GM23248 (cell line): Measurements from ENCODE around the gene PRR36. TPM values are rescaled to one million over a fixed set of nuclear protein-coding genes. Genes with fewer than 3 reads are reported as not detected.

Source experiments
- DNase-seq: peaks from one replicate; pipeline ENCODE4 v3.0.0-alpha.2; 2015
- H2AFZ ChIP-seq: fragments of 200-600 bp; sonication (generic); 2 replicates; pipeline ENCODE4 v1.6.1; 2016; ENCODE audit warnings: antibody characterized with exemption
- H3F3A ChIP-seq: fragments of 200-600 bp; sonication (generic); 2 replicates; pipeline ENCODE4 v1.6.1; 2016; ENCODE audit warnings: mild to moderate bottlenecking, antibody characterized with exemption, mixed run types; ENCODE audit not compliant: insufficient read depth
- H3K27ac ChIP-seq: fragments of 200-600 bp; sonication (generic); 2 replicates; pipeline ENCODE4 v1.5.1; 2016; ENCODE audit warnings: mild to moderate bottlenecking
- H3K27me3 ChIP-seq: fragments of 200-600 bp; sonication (generic); replicated peaks from 2 replicates; pipeline ENCODE4 v1.6.1; 2016; ENCODE audit warnings: mild to moderate bottlenecking; ENCODE audit not compliant: insufficient read depth
- H3K36me3 ChIP-seq: fragments of 200-600 bp; sonication (generic); 2 replicates; pipeline ENCODE4 v1.6.1; 2016; ENCODE audit warnings: low read depth, mild to moderate bottlenecking
- H3K4me1 ChIP-seq: fragments of 200-600 bp; sonication (generic); 2 replicates; pipeline ENCODE4 v1.6.1; 2016; ENCODE audit warnings: mild to moderate bottlenecking; ENCODE audit not compliant: insufficient read depth
- H3K4me2 ChIP-seq: fragments of 200-600 bp; sonication (generic); one replicate; pipeline ENCODE4 v1.6.1; 2016; ENCODE audit warnings: mild to moderate bottlenecking; ENCODE audit not compliant: unreplicated experiment
- H3K4me3 ChIP-seq: fragments of 200-600 bp; sonication (generic); 2 replicates; pipeline ENCODE4 v1.5.1; 2016; ENCODE audit warnings: mild to moderate bottlenecking
- H3K79me2 ChIP-seq: fragments of 200-600 bp; sonication (generic); 2 replicates; pipeline ENCODE4 v1.6.1; 2016; ENCODE audit warnings: mild to moderate bottlenecking; ENCODE audit not compliant: insufficient read depth
- H3K9ac ChIP-seq: fragments of 200-600 bp; sonication (generic); 2 replicates; pipeline ENCODE4 v1.6.1; 2016; ENCODE audit warnings: mild to moderate bottlenecking
- H3K9me2 ChIP-seq: fragments of 200-600 bp; sonication (generic); 2 replicates; pipeline ENCODE4 v1.6.1; 2016; ENCODE audit warnings: mixed run types, mild to moderate bottlenecking, moderate library complexity; ENCODE audit not compliant: insufficient read depth
- H3K9me3 ChIP-seq: fragments of 200-600 bp; sonication (generic); one replicate; pipeline ENCODE4 v1.6.1; 2017; ENCODE audit warnings: low read depth
- H4K20me1 ChIP-seq: fragments of 200-600 bp; sonication (generic); 2 replicates; pipeline ENCODE4 v1.6.0; 2016; ENCODE audit not compliant: insufficient read depth
- EZH2 ChIP-seq: fragments of 200-600 bp; sonication (generic); IDR thresholded peaks from 2 replicates; pipeline ENCODE4 v1.6.1; 2018; ENCODE audit warnings: antibody characterized with exemption, mild to moderate bottlenecking; ENCODE audit not compliant: insufficient read depth, poor library complexity, severe bottlenecking
- EZH2phosphoT487 ChIP-seq: fragments of 200-600 bp; sonication (generic); IDR thresholded peaks from 2 replicates; pipeline ENCODE4 v1.6.1; 2018; ENCODE audit warnings: antibody characterized with exemption, moderate library complexity, mild to moderate bottlenecking, low read depth; ENCODE audit not compliant: insufficient read depth
- WGBS, 2 experiments: methylation state at CpG; one replicate each; pipeline ENCODE4 v1.1.6; 2015 to 2017; ENCODE audit warnings: low lambda C conversion rate in 2 of 2, low coverage in 1 of 2; ENCODE audit errors: missing lambda C conversion rate in 2 of 2; 5-methylcytosine and 5-hydroxymethylcytosine counted together
- in situ Hi-C: fragments of 300-500 bp; cut with MboI; formaldehyde crosslinking; loops from 2 replicates; pipeline ENCODE4 v1.15.0; 2020
- polyA plus RNA-seq: library from polyadenylated mRNA; unstranded; fragments of >200 nt; fragmentation: Nextera tagmentation; extraction: Ambion mirVana; gene quantifications from 2 replicates; pipeline ENCODE4 v1.2.1, GENCODE V29; 2016
- total RNA-seq: library from RNA; depleted of rRNA; stranded (reverse); fragments of >200 nt; shearing (Covaris generic); gene quantifications from 2 replicates; pipeline ENCODE4 v1.2.3, GENCODE V29; 2014

The PRR36 gene
- total and polyA plus RNA-seq, 2 experiments from 2014 or later = not detected

- Histone ChIP-seq H3K9me3 (no peaks in the 10 kb centered on the region), H2AFZ (no peak overlapping the region), H3F3A (no peaks in the 10 kb centered on the region), H3K27me3 (no peaks in the 10 kb centered on the region), H3K36me3 (no peaks in the 10 kb centered on the region), H3K4me3 (no peak overlapping the region), H3K4me1 (no peaks in the 10 kb centered on the region), H4K20me1 (no peaks in the 10 kb centered on the region), H3K9me2 (no peaks in the 10 kb centered on the region), H3K27ac (no peak overlapping the region), H3K9ac (no peak overlapping the region), H3K4me2 (no peak overlapping the region), H3K79me2 (no peaks in the 10 kb centered on the region)
- in situ Hi-C loops = no loop called here
- DNase-seq = no peak
- WGBS, 2 experiments = 89 to 90% methylated on average over 26 of the region's 26 CpGs
- TF ChIP-seq EZH2phosphoT487 (no peak), EZH2 (no peak)
These were observed 18.6 kb downstream of the PRR36 start for GRCh38 chr19:7855426-7856108.

DNA sequence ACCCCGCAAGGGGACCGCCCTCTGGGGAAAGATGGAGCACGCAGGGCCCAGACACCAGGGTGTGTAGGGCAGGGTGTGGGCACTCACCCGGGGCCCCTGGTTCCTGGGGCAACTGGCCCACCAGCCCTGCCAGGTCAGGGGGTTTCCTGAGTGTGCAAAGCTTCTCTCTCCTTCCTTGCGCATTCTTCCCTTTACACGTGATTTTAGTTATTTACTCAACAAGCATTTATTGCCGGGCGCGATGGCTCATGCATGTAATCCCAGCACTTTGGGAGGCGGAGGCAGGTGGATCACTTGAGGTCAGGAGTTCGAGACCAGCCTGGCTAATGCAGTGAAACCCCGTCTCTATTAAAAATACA, 20.4 kb downstream of the PRR36 start:
- Histone ChIP-seq H3K4me3 (no peak overlapping the region), H2AFZ (no peak overlapping the region), H3K4me1 (no peaks in the 10 kb centered on the region), H3K9me2 (no peaks in the 10 kb centered on the region), H3K27me3 (no peaks in the 10 kb centered on the region), H3K79me2 (no peaks in the 10 kb centered on the region), H3K27ac (no peak overlapping the region), H3K4me2 (no peak overlapping the region), H3K9me3 (no peaks in the 10 kb centered on the region), H3F3A (no peaks in the 10 kb centered on the region), H4K20me1 (no peaks in the 10 kb centered on the region), H3K36me3 (no peaks in the 10 kb centered on the region), H3K9ac (no peak overlapping the region)
- TF ChIP-seq EZH2 = no peak
- TF ChIP-seq EZH2phosphoT487 = no peak
- no peak for DNase-seq
- in situ Hi-C loops = no loop called here
- WGBS, 2 experiments = 80 to 92% methylated on average over 12 of the region's 12 CpGs

DNA sequence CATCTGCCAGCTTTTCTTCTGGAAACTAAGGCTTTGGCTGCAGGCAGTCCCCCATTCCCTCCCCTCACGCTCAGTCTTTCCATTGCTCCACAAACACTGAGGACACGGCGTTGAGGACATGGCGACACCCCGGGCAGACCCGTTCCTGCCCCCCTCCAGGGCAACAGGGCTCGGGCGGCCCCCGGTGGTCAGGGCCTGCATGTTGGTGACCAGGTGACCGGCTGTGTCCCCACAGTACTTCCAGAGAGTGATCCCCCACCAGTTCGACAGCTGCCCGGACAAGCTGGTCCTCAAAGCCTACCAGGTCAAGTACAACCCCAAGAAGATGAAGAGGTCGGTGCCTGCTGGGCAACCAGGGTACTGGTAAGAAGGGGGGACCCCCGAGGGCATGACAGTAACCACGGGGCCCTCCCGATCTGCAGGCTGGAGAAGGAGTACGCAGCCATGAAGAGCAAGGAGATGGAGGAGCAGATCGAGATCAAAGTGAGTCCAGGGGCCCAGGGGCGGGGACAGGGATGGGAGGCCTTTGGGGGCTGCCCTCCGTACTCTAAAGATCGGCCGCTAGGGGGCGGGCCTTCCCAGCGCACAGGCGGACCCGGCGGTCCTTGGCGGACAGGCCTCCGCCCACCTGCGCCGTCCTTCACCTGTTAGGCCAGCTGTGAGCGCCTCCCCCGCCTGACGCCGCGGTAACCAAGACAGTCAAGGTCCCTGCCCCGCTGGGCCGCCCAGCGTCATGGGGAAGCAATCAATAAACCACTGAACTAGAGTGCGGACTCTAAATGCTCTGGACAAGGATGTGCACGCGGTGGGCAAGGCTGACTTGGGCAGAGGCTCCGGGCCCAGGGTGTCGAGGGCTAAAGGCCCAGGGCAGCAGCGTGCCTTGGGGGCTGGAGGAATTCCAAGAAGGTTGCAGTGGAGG, 21.1 kb downstream of the PRR36 start:
- H3K36me3 ChIP-seq = no peaks in the 10 kb centered on the region
- TF ChIP-seq EZH2 (no peak), EZH2phosphoT487 (no peak)
- WGBS, 2 experiments = 22 to 34% methylated on average over 32 to 44 of the region's 45 CpGs
- no peaks in the 10 kb centered on the region for H3K79me2 ChIP-seq
- H3K9ac ChIP-seq = no peak overlapping the region
- H3K9me3 ChIP-seq = no peaks in the 10 kb centered on the region
- H3K27ac ChIP-seq = no peak overlapping the region
- no peak overlapping the region for H3K4me3 ChIP-seq
- no peak overlapping the region for H2AFZ ChIP-seq
- no peaks in the 10 kb centered on the region for H3K9me2 ChIP-seq
- no peaks in the 10 kb centered on the region for H3F3A ChIP-seq
- no peaks in the 10 kb centered on the region for H3K27me3 ChIP-seq
- H4K20me1 ChIP-seq = no peaks in the 10 kb centered on the region
- DNase-seq = peak; percentile 70
- no peak overlapping the region for H3K4me2 ChIP-seq
- in situ Hi-C loops = no loop called here
- H3K4me1 ChIP-seq = no peaks in the 10 kb centered on the region

- Histone ChIP-seq H3K27ac (no peak overlapping the region), H3K9ac (no peak overlapping the region), H3F3A (no peaks in the 10 kb centered on the region), H3K79me2 (no peaks in the 10 kb centered on the region), H4K20me1 (no peaks in the 10 kb centered on the region), H3K4me2 (no peak overlapping the region), H3K27me3 (no peaks in the 10 kb centered on the region), H2AFZ (no peak overlapping the region), H3K9me2 (no peaks in the 10 kb centered on the region), H3K4me1 (no peaks in the 10 kb centered on the region), H3K36me3 (no peaks in the 10 kb centered on the region), H3K4me3 (no peak overlapping the region), H3K9me3 (no peaks in the 10 kb centered on the region)
- no peak for DNase-seq
- in situ Hi-C loops = no loop called here
- TF ChIP-seq EZH2phosphoT487 (no peak), EZH2 (no peak)
- WGBS, 2 experiments = 78 to 83% methylated on average over 21 to 25 of the region's 26 CpGs
These were observed 22.3 kb downstream of the PRR36 start for GRCh38 chr19:7851623-7852500.
